B cell (primary cell): ENCODE data around the gene DCHS1.

ENCODE experiments used
- CTCF ChIP-seq: fragments of 200-600 bp; IDR thresholded peaks from one replicate; pipeline ENCODE4 v1.8.0; 2022; ENCODE audit warnings: antibody characterized with exemption, mild to moderate bottlenecking
- EZH2 ChIP-seq: IDR thresholded peaks from 2 replicates; pipeline ENCODE4 v1.6.1; 2012; ENCODE audit warnings: borderline replicate concordance, low read depth, mild to moderate bottlenecking, moderate library complexity, low read length; ENCODE audit not compliant: insufficient read depth, poor library complexity, severe bottlenecking

GRCh38 chr11:6635082-6635932 is 20.3 kb downstream of the DCHS1 start:
- TF ChIP-seq CTCF (no peak), EZH2 (no peak)
